HUES48 (cell line): ENCODE measurements around the gene PXDN.
A peak's percentile ranks its signal among the peaks of the same experiment; 100 is the strongest.

Experiments used
- H3K27ac ChIP-seq: one replicate; pipeline ENCODE4 v1.7.0; 2013; ENCODE audit warnings: low read depth, low read length, inconsistent platforms
- H3K27me3 ChIP-seq: 2 replicates; pipeline ENCODE4 v1.6.1; 2013; ENCODE audit warnings: mild to moderate bottlenecking, low read length; ENCODE audit not compliant: control insufficient read depth, insufficient read depth
- H3K36me3 ChIP-seq: 2 replicates; pipeline ENCODE4 v1.6.1; 2013; ENCODE audit warnings: low read length; ENCODE audit not compliant: control insufficient read depth, insufficient read depth
- H3K4me1 ChIP-seq: 2 replicates; pipeline ENCODE4 v1.6.1; 2013; ENCODE audit warnings: mild to moderate bottlenecking, low read length; ENCODE audit not compliant: control insufficient read depth, insufficient read depth
- H3K4me3 ChIP-seq: 2 replicates; pipeline ENCODE4 v1.5.1; 2013; ENCODE audit warnings: mild to moderate bottlenecking, low read depth, low read length
- H3K9ac ChIP-seq: 2 replicates; pipeline ENCODE4 v1.6.1; 2013; ENCODE audit warnings: mild to moderate bottlenecking, low read depth, low read length, moderate library complexity
- H3K9me3 ChIP-seq: 2 replicates; pipeline ENCODE4 v1.6.1; 2013; ENCODE audit warnings: low read length; ENCODE audit not compliant: control insufficient read depth, insufficient read depth

PXDN gene

DNA sequence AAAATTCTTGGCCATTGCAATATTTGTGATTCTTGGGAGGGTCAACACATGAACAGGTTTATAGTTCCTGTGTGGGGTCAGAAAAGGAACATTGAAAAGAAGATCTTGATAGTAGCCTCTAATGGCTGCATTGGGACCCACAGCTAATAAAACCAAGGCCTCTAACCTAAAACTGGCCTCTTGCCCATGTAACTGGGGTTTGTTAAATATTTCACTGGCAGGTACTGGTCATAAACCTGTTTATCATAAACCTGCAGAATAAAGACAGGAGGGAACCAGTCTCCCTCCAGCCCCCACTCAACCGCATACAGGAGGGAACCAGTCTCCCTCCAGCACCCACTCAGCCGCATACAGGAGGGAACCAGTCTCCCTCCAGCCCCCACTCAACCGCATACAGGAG, 125.3 kb downstream of the PXDN start:
- Histone ChIP-seq H3K9me3 (no peaks in the 10 kb centered on the region), H3K9ac (no peak overlapping the region), H3K4me1 (peaks cover 22% of the 10 kb centered on the region), H3K27me3 (no peaks in the 10 kb centered on the region), H3K27ac (no peak overlapping the region), H3K36me3 (0 out of 2 replicates have a peak, but pooled peaks cover 5% of the 10 kb centered on the region), H3K4me3 (no peak overlapping the region)

DNA sequence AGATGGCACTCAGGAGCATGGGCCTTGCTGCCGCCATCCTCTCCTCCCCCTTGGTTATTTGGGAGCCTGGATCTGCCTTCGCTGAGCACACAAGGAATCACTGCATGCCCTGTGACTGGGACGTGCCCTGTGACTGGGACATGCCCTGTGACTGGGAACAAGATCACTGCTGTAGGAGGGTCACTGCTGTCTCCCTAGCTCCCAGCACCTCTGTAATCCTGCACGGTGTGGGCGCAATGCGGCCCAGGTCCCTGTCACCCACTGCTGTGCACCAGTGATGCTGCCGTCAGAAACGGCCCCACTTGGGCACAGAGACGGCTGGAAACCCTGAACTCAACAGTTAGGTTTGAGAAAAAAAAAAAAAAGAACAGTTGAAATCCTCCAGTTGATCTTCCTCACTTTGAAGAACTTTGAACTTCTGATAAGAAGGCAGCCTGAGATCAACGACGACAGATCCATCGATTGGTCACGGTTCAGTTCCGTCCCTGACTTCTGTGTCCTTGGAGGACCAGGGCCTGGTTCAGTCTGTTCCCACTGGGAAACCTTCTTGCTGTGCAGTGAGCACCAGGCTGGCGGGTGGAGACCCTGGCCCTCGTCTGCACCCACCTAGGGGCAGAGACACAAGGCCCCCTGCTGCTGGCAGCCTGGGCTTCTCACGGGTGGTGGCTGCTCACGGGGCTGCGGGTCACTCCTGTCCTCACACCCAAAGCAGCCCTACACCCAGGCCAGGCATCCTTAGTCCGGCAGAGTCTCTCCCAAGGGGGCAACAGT, 125.9 kb downstream of the PXDN start:
- Histone ChIP-seq H3K4me1 (peaks cover 28% of the 10 kb centered on the region), H3K9me3 (no peaks in the 10 kb centered on the region), H3K4me3 (no peak overlapping the region), H3K9ac (no peak overlapping the region), H3K36me3 (0 out of 2 replicates have a peak, but pooled peaks cover 5% of the 10 kb centered on the region), H3K27ac (no peak overlapping the region), H3K27me3 (no peaks in the 10 kb centered on the region)

DNA sequence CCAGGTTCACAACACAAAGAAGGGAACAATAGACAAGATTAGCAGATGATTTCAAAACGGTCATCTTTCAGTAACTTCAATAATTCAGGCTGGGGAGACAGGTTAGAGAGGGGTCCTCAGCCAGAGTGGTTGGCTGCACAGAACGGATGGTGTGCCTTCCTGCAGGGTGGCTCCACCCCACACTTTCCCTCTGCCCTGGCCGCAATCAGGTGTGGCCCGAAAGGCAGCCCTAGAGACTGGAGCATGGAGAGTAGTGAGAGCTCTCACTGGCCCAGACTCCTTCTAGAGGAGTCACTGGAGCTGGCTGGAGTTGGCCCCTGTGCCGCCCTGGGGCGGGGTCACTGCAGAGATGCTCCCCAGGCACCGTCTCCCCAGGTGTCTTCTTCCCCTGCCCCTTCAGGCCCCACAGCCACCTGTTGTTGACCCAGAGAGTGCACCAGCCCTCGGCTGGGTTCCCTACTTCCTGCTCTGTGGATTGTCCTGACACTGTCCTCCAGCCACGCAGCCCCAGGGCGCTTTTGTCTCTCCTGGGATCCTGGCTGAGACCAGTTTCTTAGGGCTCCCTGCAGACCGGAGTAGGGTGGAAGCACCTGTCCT, 126.8 kb downstream of the PXDN start:
- Histone ChIP-seq H3K4me3 (no peak overlapping the region), H3K4me1 (peaks cover 28% of the 10 kb centered on the region), H3K9me3 (no peaks in the 10 kb centered on the region), H3K27me3 (no peaks in the 10 kb centered on the region), H3K27ac (no peak overlapping the region), H3K9ac (no peak overlapping the region), H3K36me3 (peaks cover 5% of the 10 kb centered on the region; the same call in 1 of the 2 replicates)

DNA sequence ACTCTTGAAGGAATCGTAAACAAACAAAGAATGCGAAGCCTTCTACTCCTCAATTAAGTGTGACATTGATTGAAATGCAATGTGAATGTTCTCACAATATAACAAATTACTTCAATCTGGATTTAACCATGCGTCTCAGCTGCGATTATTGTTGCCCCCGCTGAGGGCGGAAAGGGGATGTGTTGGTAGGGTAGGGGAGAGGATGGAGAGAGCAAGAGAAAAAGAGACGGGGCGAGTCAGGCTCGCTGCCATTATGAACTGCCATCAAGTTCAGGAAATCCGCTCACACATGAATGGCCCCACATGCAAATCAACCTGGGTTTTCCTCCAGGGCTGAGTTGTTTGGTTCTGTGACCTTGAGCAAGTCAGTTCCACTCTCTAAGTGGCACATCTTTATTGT, 129.8 kb downstream of the PXDN start:
- Histone ChIP-seq H3K27me3 (no peaks in the 10 kb centered on the region), H3K27ac (no peak overlapping the region), H3K36me3 (peaks cover 5% of the 10 kb centered on the region; the same call in 1 of the 2 replicates), H3K9me3 (no peaks in the 10 kb centered on the region), H3K4me3 (no peak overlapping the region), H3K4me1 (peaks cover 28% of the 10 kb centered on the region), H3K9ac (no peak overlapping the region)

DNA sequence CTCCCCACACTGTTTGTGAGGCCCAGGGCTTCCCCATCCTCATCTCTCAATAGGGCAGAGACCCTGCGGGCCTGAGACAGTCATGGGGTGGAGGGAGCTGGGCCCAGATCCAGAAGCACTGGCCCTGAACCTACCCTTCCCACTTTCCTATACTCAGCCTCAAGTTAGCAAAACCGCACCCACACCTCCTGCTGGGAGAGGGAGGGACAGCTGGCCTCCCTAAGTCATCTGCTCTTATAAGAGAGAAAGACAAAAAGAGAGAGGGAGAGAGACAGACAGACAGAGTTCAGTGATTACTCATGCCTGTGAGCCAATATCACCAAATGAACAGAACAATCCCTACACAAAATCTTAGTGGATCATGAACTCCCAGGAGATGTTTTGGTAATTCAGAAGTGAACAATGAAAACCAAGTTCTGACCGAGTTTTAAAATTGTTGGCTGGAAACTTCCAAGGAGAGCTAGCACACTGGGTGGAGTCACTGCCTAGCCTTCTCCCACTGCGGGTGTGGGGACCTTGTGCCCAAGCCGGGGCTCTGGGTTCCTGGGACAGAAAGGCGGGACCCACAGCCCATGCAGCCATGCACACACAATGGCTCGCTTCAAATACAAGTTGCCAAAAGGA, 130.5 kb downstream of the PXDN start:
- peak overlapping the region; percentile 61 for H3K27ac ChIP-seq
- no peak overlapping the region for H3K4me3 ChIP-seq
- H3K4me1 ChIP-seq: peaks cover 28% of the 10 kb centered on the region
- no peaks in the 10 kb centered on the region for H3K27me3 ChIP-seq
- H3K36me3 ChIP-seq: peaks cover 5% of the 10 kb centered on the region; the same call in 1 of the 2 replicates
- no peak overlapping the region for H3K9ac ChIP-seq
- no peaks in the 10 kb centered on the region for H3K9me3 ChIP-seq

DNA sequence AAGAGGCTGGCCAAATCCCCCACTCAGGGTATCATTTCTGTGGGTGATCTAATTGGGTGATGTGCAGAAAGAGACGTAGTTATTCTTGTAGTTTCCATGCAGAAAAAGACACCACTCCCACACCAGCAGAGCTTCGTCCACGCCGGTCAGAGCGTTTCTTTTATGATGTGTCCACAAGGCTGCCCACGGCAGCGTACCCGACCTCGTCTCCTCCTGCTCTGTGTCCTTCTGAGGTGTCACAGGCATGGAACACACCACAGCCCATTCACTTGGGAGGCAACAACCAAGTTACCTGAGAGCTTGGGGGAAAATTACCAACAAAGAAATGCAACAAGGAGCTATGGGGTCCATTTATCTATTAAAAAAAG, 131.3 kb downstream of the PXDN start:
- no peak overlapping the region for H3K4me3 ChIP-seq
- H3K4me1 ChIP-seq: peaks cover 28% of the 10 kb centered on the region
- H3K27me3 ChIP-seq: no peaks in the 10 kb centered on the region
- H3K9ac ChIP-seq: no peak overlapping the region
- no peak overlapping the region for H3K27ac ChIP-seq
- H3K36me3 ChIP-seq: peaks cover 5% of the 10 kb centered on the region; the same call in 1 of the 2 replicates
- no peaks in the 10 kb centered on the region for H3K9me3 ChIP-seq

DNA sequence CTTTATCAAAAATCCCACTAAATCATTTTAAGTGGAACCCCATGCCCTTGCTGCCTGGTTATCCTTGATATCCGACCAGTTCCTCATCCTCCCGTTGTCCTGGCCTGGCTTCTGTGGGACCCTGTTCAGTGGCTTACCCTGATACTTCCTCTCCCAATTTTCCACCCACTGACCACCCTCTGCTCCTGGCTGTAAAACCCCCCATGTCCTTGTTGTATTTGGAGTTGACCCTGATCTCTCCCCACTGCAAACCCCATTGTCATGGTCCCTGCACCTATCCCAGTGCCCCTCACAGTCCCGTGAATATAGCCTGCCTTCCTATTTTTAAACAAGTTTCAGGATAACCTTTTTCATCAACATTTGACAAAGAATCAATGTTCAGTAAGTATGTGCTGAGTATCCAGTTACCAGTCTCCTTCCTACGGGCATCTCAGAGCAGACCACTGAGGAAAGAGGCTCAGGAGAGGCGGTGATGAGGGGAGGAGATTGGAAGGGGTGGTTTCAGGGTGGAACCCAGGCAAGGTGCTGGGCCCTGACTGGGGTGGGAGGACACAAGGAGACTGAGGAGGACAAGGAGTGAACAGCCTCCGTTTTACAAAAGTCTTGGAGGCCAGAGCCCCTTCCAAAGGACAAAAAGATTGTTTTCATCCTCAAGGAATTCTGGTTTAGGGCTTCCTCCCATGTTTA, 131.8 kb downstream of the PXDN start:
- H3K4me1 ChIP-seq: peaks cover 24% of the 10 kb centered on the region
- H3K36me3 ChIP-seq: peaks cover 5% of the 10 kb centered on the region; the same call in 1 of the 2 replicates
- H3K27me3 ChIP-seq: no peaks in the 10 kb centered on the region
- H3K9ac ChIP-seq: no peak overlapping the region
- no peaks in the 10 kb centered on the region for H3K9me3 ChIP-seq
- H3K27ac ChIP-seq: no peak overlapping the region
- no peak overlapping the region for H3K4me3 ChIP-seq

DNA sequence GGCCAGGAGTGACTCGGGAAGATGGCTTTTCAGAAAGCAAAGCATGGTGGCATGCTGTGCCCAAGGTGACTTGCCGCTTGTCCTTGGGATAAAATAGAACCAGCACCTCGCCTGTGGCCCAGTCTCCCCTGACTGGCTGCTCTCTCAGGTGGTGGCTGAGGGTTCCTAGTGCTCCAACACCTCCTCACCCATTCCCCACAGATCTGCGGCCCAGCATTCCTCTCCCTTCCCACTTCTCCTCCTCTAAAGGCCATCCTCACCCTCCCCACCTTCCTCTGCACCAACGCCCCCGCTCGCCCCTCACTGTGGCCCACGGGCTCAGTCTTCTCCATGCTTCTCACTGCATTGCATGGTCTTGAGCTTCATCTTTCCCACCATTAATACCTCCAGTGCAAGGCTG, 132.4 kb downstream of the PXDN start:
- Histone ChIP-seq H3K36me3 (peaks cover 4% of the 10 kb centered on the region; the same call in 1 of the 2 replicates), H3K9ac (no peak overlapping the region), H3K4me1 (peaks cover 20% of the 10 kb centered on the region), H3K4me3 (no peak overlapping the region), H3K27me3 (no peaks in the 10 kb centered on the region), H3K27ac (no peak overlapping the region), H3K9me3 (no peaks in the 10 kb centered on the region)

DNA sequence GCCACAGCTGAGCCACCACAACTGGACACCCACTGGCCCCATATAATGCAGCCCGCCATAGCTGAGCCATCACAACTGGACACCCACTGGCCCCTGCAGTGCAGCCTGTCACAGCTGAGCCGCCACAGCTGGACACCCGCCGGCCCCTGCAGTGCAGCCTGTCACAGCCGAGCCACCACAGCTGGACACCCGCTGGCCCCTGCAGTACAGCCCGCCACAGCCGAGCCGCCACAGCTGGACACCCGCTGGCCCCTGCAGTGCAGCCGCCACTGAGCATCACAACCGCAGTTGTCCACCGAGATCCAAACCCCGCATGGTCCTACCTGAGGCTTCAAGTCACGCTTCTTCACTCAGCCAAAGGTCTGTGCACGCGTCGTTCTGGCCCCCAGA, 134.2 kb downstream of the PXDN start:
- no peak overlapping the region for H3K9ac ChIP-seq
- H3K27me3 ChIP-seq: no peaks in the 10 kb centered on the region
- H3K4me3 ChIP-seq: no peak overlapping the region
- no peaks in the 10 kb centered on the region; the same call in 1 of the 2 replicates for H3K36me3 ChIP-seq
- no peak overlapping the region for H3K27ac ChIP-seq
- H3K4me1 ChIP-seq: peaks cover 32% of the 10 kb centered on the region
- no peaks in the 10 kb centered on the region for H3K9me3 ChIP-seq

DNA sequence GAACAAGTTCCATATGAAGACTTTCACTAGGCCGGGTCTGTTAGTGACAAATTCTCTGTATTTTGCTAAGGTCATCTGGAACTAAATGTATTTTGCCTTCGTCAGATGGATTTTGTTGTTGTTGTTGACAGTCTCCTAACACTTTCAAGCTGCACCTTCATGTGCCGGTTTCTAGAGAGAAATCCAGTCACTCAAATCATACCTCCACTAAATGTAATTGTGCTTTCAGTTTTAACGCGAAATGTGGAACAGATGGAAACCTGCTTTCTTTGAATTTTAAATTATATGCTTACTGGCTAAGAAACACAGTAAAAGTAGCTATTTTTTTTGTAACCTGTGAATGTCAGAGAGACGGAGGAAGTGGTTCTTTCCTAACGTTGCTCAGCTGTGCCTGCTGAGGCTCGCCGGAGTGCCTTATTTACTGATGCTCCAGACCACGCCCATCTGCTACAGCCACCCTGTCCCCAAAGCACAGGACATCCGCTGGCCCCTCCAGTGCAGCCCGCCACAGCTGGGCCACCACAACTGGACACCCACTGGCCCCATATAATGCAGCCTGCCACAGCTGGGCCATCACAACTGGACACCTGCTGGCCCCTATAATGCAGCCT, 134.7 kb downstream of the PXDN start:
- Histone ChIP-seq H3K9me3 (no peaks in the 10 kb centered on the region), H3K4me3 (no peak overlapping the region), H3K27ac (no peak overlapping the region), H3K9ac (no peak overlapping the region), H3K4me1 (peaks cover 31% of the 10 kb centered on the region), H3K36me3 (no peaks in the 10 kb centered on the region; the same call in 1 of the 2 replicates), H3K27me3 (no peaks in the 10 kb centered on the region)
